NCI-H1105 (cell line): Measurements from ENCODE around the gene RHBDD2.
"Not testable (repeated sequence)": the region's sequence is repeated elsewhere in the genome, so short reads cannot be mapped to it uniquely, and the experiment has no call there.

Experiments
- DNase-seq: peaks from one replicate; lab custom pipeline; 2025; lab: John Stamatoyannopoulos, UW

RHBDD2 gene

DNA sequence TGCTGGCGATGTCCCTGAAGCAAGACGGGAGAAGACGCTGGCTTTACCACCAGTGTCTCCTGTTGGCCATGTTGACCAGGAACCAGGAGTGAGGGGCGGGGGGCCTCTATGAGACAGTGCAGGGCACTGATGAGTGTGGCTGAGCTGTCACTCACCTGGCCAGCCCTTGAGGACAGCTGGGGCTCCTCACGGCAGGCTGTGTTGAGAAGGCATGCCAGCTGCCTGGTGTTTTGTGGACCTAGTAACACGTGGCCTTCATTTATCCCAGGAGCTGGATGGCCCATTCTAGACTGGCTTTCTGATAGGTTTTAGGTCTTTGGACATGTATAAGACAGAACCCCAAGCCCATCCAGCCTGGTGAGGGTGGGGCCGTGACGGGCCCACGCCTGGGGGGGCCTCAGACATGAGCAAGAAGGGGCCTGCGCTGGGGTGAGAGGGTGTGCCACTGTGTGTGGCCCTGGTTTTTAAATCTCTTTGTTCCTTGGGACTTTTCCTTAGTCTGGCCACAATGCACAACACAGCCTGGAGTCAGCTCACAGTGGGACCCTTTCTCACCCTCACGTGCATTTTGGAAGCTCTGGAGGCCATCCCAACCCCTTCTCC is 10.5 kb downstream of the RHBDD2 start:
- no peak for DNase-seq

DNA sequence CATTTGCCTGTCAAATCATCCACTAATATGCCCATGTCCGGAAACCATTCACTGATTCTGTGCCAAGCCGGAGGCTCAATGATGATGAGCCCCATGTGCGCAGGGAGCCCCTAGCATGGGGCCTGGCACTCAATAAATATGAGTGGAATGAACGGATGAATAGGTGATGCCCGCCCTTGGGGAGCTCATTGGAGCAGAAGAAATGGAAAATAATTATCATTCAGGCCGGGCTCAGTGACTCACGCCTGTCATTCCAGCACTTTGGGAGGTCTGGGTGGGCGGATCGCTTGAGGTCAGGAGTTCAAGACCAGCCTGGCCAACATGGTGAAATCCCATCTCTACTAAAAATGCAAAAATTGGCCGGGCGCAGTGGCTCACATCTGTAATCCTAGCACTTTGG is 11.0 kb downstream of the RHBDD2 start:
- DNase-seq = no peak

DNA sequence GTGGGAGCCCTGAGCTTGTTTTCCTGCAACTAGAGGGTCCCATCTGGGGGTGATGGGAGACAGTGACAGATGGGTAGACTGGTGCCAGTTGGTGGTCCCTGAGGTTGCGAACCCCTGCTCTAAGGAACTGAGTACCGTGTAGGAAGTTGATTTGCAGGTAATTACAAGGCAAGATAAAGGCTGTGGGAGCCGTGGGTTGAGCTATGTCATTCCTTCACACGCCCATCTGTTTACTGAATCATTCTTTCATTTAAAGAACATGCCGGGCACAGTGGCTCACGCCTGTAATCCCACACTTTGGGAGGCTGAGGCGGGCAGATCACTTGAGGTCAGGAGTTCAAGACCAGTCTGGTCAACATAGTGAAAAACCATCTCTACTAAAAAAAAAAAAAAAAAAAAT is 12.4 kb downstream of the RHBDD2 start:
- DNase-seq = not testable (repeated sequence)

DNA sequence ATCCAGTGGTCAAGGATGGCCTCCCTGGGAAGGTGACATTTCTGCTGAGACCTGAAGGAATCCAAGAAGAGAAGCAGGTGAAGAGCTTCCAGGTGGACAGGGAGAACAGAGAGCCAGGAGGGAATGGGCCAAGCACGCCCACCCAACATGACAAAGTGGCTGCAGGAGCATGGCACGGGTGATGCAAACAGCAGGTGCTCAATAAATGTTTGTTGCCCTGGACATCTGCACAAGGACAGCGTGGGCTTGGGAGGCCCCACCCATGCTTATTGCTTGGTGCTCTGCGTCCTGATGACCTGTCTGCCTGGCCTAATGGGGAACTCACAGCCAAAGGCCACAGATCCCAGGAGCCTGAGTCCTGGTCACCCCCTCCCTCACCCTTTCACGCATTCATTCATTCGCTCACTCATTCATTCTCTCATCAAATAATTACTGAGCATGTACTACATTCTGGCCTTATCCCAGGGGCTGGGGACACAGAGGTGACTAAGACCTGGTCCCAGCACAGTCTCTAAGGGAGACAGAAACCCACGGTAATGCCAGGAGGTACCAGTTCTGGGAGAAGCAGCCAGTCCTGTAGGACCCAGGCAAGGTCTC is 13.1 kb downstream of the RHBDD2 start:
- DNase-seq = no peak

DNA sequence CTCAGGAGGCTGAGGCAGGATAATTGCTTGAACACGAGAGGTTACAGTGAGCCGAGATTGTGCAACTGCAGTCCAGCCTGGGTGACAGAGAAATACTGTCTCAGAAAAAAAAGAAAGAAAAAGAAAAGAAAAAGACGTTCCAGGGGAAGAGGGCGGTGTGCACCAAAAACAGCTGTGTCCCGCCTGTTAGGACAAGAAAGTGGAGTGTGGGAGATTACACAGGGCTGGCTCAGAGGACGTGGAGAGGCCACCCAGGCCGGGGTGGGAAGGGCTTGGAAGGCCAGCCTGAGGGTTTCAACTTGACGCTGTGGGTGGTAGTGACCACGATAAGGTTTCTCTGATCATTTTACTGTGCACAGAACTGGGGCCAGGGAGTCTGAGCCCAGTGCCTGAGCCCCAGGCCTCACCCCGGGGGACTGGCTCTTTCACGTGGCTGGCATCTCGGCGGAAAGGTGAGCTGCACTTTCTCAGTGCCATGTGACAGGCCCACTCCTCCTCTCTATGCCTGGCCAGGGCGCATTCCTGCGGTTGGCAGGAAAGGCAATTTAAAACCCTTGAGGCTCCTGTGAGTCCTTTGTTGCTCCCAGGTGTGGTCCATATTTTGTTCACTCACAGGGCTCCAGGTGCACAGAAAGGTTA is 13.9 kb downstream of the RHBDD2 start:
- no peak for DNase-seq

DNA sequence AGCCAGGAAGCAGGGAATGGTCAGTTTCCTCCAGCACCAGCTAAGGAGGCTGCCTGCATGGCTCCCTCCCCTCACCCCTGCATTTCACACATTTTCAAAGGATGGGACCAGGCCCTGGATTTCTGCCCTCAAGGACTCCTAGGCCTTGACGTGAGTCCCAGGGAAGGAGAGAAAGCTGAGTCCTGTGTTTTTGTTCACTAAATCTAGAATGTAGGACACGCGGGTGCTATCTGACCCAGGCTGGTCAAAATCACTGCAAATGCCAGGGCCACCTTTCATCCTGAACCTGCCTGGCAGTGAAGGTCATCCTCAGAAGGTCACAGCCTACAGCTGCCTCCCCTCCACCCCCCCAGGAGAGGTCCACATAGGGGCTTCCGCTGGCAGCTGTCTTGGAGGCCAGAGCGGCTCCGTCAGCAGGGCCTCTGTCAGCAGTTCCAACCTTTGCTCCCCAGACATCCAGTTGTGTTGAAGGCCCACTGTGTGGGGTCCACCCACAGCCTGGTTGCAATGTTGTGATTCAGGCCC is 18.0 kb downstream of the RHBDD2 start:
- no peak for DNase-seq

DNA sequence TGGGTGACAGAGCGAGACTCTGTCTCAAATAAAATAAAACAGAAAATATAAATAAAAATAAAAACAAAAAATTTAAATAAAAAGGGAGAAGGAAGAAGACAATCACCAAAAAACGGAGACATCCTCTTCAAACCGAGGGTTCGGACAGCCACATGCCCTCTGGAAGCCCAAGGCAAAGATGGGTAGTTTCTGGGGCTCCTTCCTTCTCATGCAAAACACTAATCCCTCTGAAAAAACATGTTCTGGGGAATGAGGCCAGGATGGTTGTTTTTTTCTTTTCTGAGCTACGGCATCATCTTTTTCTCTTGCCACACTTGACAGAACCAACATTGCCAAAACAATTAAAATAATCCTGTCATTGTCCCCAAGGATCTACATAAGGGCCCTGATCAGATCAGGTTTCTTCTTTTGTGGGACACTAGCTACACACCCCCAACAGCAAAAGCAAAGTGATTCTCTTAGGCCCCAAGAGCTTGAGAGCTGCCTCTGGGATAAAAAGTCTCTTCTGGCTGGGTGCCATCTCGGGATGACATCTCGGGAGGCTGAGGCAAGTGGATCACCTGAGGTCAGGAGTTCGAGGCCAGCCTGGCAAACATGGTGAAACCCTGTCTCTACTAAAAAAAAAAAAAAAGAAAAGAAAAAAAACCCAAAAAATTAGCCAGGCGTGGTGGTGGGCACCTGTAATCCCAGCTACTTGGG is 21.9 kb downstream of the RHBDD2 start:
- no peak for DNase-seq

DNA sequence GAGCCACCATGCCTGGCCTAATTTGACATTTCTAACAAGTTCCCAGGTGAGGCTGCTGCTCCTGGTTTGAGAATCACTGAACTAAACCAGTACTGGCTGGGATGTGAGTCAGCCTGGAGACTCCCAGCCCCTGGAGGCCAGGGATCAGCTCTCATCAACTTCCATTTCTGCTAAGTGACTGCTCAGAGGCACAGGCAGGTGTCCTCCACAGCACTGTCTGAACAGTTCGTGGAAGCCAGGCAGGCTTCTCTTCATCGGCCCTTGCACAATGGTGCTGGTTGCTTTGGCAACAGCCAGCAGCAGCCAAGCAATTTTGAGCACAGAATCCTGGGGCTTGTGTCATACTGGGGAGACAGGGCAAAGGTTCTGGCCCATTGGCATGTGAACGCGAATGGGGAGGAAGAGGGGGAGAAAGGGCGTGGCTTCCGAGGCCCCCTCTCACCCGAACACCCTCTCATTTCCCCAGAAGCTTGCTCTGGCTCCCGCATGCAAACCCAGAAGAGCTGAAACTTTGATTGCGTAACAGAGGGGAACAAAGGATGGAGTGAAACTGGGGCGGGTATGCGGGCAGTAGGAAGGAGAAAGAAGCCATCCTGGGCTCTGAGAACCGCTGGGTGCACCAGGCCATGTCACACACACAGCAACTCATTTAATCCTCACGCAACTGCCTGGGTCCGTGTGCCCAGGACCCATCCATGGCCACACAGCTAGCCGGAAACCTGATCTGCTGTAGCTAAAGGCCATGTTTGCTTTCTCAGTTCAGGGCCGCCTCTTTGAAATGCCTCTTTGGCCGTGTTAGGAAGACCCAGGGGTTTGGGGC is 27.2 kb downstream of the RHBDD2 start:
- peak; percentile 33 for DNase-seq

DNA sequence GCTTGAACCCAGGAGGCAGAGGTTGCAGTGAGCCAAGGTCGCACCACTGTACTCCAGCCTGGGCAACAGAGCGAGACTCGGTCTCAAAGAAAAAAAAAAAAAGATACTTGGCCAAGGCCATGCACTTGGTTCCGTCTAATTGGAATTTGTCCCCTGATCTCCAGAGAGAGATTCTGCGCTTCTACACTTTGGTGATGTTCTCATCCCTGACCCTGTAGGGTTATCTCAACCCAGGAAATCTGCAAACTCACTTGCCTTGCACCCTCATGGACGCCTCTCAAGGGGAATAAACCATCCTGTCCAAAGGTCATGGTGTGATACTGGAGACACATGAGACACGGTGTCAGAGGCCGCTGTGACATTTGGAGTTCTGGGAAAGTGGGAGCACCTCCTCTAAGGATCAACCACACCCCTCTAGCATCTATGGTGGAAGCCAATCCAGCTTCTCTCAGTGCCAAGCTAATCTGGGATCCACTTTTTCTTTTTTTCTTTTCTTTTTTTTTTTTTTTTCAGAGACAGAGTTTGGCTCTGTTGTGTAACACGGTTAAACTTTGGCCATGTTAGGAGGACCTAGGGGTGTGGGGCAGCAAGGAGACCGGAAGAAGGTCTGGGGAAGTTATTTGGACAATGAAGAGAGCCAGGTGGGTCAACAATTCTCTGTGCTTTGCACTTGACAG is 28.3 kb downstream of the RHBDD2 start:
- DNase-seq = no peak

DNA sequence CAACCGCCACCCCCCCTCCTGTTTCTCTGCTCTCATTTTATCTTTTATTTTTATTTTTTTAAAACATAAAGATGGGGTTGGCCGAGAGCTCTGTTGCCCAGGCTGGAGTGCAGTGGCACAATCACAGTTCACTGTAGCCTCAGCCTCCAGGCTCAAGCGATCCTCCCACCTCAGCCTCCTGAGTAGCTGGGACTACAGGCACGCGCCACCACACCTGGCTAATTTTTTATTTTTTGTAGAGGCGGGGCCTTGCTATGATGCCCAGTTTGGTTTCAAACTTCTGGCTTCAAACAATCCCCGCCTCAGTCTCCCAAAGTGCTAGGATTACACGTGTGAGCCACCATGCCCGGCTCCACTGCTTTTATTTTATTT is 28.8 kb downstream of the RHBDD2 start:
- DNase-seq = not testable (repeated sequence)

DNA sequence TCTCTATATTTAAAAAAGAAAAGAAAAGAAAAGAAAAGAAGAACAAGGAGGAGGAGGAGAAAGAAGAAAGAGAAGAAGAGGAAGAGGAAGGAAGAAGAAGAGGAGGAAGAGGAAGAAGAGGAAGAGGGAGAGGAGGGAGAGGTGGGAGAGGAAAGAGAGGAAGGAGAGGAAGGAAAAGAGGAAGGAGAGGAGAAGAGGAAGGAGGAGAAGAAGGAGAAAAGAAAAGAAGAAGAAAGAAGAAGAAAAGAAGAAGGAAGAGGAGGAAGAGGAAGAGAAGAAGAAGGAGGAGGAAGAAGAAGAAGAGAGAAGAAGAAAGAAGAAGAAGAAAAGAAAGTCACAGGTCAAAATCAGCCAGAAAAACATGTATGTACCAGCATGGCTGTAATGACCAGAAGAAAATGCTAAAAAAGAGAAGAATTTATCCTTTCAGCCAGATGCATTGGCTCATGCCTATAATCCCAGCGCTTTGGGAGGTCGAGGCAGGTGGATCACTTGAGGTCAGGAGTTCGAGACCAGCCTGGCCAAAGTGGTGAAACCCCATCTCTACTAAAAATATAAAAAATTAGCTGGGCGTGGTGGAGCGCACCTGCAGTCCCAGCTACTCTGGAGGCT is 30.8 kb downstream of the RHBDD2 start:
- no peak for DNase-seq

DNA sequence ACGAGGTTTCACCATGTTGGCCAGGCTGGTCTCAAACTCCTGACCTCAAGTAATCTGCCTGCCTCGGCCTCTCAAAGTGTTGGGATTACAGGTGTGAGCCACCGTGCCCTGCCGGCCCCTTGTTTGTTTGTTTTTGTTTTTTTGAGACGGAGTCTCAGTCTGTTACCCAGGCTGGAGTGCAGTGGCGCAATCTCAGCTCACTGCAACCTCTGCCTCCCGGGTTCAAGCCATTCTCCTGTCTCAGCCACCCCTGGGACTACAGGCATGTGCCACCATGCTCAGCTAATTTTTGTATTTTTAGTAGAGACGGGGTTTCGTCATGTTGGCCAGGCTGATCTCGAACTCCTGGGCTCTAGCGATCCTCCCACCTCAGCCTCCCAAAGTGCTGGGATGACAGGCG is 32.4 kb downstream of the RHBDD2 start:
- DNase-seq = not testable (repeated sequence)

DNA sequence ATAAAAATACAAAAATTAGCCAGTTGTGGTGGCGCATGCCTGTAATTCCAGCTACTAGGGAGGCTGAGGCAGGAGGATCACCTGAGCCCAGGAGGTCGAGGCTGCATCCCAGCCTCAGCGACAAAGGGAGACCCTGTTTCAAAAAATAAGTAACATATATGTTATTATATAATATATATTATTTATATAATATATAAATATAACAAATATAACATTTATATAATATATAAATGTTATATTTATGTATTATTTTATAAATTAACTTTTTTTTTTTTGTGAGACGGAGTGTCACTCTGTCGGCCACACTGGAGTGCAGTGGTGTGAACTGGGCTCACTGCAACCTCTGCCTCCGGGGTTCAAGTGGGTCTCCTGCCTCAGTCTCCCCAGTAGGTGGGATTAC is 34.6 kb downstream of the RHBDD2 start:
- DNase-seq = no peak

DNA sequence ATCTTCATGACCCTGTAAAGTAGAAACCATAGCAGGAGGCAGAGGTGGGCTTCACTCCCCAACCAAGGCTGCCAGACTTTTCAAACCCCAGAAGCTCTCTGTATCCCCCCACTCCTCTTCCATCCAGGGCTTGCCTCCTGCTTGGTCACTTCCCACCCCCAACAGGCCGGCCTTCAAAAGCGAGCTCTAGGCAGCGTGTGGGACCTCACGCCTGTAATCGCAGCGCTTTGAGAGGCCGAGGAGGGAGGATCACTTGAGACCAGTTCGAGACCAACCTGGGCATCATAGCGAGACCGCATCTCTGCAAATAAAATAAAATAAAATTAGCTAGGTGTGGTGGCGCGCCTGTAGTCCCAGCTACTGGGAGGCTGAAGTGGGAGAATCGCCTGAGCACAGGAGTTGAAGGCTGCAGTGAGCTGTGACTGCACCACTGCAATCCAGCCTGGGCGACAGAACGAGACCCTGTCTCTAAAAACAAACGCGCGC is 35.4 kb downstream of the RHBDD2 start:
- DNase-seq = no peak

DNA sequence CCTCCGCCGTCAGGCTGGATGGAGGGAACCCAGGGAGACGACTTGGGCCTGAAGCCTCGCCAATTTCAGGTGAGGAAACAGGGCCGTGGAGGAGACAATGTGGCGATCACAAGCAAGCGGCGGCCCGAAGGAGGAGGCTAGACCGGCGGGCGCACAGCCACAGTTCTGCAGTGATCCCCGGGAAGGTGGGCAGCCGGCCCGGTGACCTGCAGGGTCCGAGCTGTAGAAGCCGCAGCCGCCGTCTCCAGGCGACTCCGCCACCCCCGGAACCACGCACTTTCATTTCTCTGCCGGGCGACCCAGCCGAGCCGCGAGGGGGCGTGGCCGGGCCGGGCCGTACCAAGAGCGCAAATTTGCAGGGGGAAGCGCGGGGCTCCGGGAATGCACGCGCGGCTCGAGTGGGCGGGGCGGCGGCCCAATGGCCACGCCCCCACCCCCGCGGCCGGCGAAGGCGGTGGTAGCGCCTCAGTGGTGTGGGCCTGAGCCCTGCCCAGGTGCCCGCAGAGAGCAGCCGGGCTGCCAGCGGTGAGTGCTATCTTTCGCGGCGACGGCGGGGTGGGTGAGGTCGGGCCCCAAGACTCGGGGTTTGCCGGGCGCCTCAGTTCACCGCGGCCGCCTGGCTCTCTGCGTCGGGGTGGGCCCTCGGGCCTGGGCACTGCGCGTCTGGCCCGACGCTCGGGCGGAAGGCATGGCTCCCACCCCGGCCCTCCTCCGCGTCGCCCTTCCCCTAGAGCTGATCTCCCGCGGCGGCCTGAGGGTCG is 36.0 kb downstream of the RHBDD2 start, which contains the start of gene POR:
Gene POR, plus strand, starts transcription at position 501 of the 761 bp plus-strand sequence. CDS start 38,847 bp downstream, outside the sequence.
- peak; percentile 90 for DNase-seq

DNA sequence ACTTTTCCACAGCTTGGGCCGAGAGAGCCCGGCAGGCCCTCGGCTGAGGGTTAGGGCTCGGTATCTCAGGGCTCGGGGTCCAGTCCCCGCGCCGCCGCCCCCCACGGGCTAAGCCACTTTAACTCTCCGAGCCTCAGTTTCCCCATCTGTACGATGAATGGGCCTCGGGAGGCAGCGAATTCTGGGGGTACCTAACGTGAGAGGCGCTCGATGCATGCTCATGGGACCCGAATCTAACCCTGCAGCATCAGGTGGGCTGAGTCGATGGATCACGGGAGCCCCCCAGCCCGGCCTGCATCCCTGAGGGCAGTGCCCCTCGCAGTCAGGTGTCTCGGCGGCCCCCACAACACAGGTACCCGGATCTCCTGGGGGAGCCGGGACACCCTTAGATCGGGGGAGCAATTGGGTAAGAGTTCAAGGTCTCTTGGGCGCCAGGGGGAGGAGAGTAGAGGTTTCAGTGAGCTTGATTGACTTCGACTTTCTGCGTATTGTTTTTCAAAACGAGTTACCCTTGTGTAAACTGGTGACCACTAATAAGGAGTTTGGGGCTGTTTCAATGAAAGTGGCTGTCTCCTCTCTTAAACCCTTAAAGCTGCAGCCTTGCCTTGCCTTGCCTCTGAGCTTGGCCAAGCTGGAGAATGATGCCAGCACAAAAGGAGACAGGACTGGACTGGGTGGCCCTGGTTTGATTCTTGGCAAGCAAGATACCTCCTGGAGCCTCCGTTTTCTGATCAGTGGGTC is 36.8 kb downstream of the RHBDD2 start:
- DNase-seq = no peak

DNA sequence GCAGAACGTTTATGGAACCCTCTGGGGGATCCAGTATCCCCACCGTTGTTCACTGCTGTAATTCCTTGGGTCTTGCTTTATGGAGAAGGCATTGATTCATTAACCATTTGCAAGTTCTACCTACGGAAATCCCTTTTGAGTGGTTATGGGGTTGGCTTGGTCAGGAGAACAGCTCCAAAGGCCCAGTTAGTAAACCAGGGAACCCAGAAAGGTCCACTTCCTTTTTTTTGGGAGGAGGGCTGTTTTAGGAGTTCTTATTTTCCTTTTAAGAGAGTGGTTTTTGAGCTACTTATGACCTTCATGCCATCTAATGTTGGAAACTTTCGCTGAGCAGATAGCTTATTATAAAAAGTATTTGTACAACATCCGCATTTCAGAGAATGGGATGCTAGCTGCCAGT is 37.4 kb downstream of the RHBDD2 start:
- no peak for DNase-seq

DNA sequence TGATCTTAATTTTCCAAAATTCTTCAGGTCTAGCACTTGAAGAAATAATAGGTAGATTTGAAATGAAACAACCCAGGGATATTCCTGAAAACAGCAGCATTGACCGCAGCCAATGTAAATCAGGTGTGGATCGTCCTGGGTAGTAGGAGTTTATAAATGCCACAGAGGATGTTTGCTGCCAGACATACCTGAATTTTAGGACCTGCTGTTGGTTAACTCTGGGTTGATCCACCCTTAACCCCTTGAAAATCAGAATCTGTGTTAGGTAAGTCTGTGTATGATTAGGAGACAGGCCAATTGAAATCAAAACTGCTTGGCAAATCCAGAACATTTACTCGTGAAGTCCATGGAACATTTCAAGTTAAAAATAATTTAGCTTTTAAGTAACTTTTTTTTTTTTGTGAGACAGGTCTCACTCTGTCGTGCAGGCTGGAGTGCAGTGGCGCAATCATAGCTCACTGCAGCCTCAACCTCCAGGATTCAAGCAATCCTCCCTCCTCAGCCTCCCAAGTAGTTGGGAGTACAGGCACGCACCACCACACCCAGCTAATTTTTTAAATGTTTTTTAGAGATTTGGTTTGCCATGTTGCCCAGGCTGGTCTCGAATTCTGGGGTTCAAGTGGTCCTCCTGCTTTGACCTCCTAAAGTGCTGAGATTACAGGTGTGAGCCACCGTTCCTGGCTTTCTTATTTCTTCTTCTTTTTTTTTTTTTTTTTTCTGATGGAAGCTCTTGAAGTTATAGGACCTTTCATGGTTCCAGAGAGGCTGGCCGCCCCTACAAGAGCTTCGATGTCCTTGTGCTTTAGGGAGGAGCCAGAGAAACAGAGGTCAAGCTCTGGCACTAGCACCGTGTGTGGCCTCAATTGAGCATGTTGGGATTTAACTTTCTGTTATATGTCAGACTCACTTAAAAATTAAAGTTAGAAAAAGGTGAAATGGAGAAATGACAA is 38.1 kb downstream of the RHBDD2 start:
- no peak for DNase-seq
